PC-3 (cell line): ENCODE measurements around the gene CPLANE1. TPM values are rescaled to one million over a fixed set of nuclear protein-coding genes. Genes with fewer than 3 reads are reported as not detected.
"Not testable (repeated sequence)": the region's sequence is repeated elsewhere in the genome, so short reads cannot be mapped to it uniquely, and the experiment has no call there.

Source experiments
- ATAC-seq: fragments of 200-7000 bp; cut with Tn5 transposase; 2 replicates; pipeline ENCODE4 v1.9.1; 2020; ENCODE audit warnings: mild to moderate bottlenecking, moderate library complexity
- BruUV-seq: library from RNA; stranded (reverse); fragments of 400-500 nt; replicated peaks from 2 replicates; lab custom pipeline; 2021; lab: Mats Ljungman, UMichigan
- CTCF ChIA-PET: fragments of 300-600 bp; sonication (Branson Sonifier 250); formaldehyde crosslinking; loops from one replicate; lab custom pipeline; 2022; ENCODE audit warnings: antibody characterized with exemption; lab: Charles Lee
- POLR2A ChIA-PET: fragments of 300-600 bp; sonication (Branson Sonifier 250); formaldehyde crosslinking; loops from one replicate; lab custom pipeline; 2022; ENCODE audit warnings: antibody characterized with exemption; ENCODE audit not compliant: unreplicated experiment; lab: Charles Lee
- DNase-seq: peaks from one replicate; pipeline ENCODE4 v3.0.0-alpha.2; 2015
- H2AFZ ChIP-seq: fragments of 300-600 bp; sonication (generic); 2 replicates; pipeline ENCODE4 v1.6.0; 2016; ENCODE audit warnings: antibody characterized with exemption, low read length
- H3F3A ChIP-seq: fragments of 300-600 bp; sonication (generic); one replicate; pipeline ENCODE4 v1.6.0; 2017; ENCODE audit warnings: antibody characterized with exemption, low read length, control low read depth, mild to moderate bottlenecking; ENCODE audit not compliant: unreplicated experiment
- H3K27ac ChIP-seq: fragments of 300-600 bp; sonication (generic); 2 replicates; pipeline ENCODE4 v1.5.1; 2016; ENCODE audit warnings: mild to moderate bottlenecking, low read length
- H3K27me3 ChIP-seq: fragments of 300-600 bp; sonication (generic); 2 replicates; pipeline ENCODE4 v1.6.1; 2016; ENCODE audit warnings: low read length, mixed read lengths
- H3K36me3 ChIP-seq: fragments of 300-600 bp; sonication (generic); 2 replicates; pipeline ENCODE4 v1.6.1; 2016; ENCODE audit warnings: low read depth, mixed run types, low read length, mixed read lengths
- H3K4me1 ChIP-seq: fragments of 300-600 bp; sonication (generic); 2 replicates; pipeline ENCODE4 v1.5.1; 2016; ENCODE audit warnings: low read length; ENCODE audit not compliant: insufficient read depth
- H3K4me2 ChIP-seq: fragments of 300-600 bp; sonication (generic); 2 replicates; pipeline ENCODE4 v1.6.0; 2016; ENCODE audit warnings: low read length
- H3K4me3 ChIP-seq: fragments of 300-600 bp; sonication (generic); 2 replicates; pipeline ENCODE4 v1.5.1; 2016; ENCODE audit warnings: mild to moderate bottlenecking, low read length, mixed read lengths
- H3K79me2 ChIP-seq: fragments of 300-600 bp; sonication (generic); 2 replicates; pipeline ENCODE4 v1.6.1; 2017; ENCODE audit warnings: low read length, mixed read lengths
- H3K9ac ChIP-seq: fragments of 300-600 bp; sonication (generic); 2 replicates; pipeline ENCODE4 v1.6.0; 2016; ENCODE audit warnings: mild to moderate bottlenecking, low read length
- H3K9me2 ChIP-seq: fragments of 300-600 bp; sonication (generic); replicated peaks from 2 replicates; pipeline ENCODE4 v1.6.1; 2016; ENCODE audit warnings: mixed run types, low read length, mixed read lengths
- H3K9me3 ChIP-seq: fragments of 300-600 bp; sonication (generic); 2 replicates; pipeline ENCODE4 v1.6.1; 2016; ENCODE audit warnings: low read length, mixed read lengths
- H4K20me1 ChIP-seq: fragments of 300-600 bp; sonication (generic); 2 replicates; pipeline ENCODE4 v1.6.1; 2016; ENCODE audit warnings: low read length, mixed read lengths
- EZH2 ChIP-seq: fragments of 300-600 bp; sonication (generic); IDR thresholded peaks from one replicate; pipeline ENCODE4 v1.6.1; 2017; ENCODE audit warnings: antibody characterized with exemption, mild to moderate bottlenecking, low read length; ENCODE audit not compliant: unreplicated experiment
- EZH2phosphoT487 ChIP-seq: fragments of 300-600 bp; sonication (generic); IDR thresholded peaks from 2 replicates; pipeline ENCODE4 v1.6.1; 2018; ENCODE audit warnings: mild to moderate bottlenecking, antibody characterized with exemption, low read length, borderline replicate concordance
- intact Hi-C: fragments of 100-400 bp; cut with micrococcal nuclease; formaldehyde crosslinking; loops from 2 replicates; pipeline ENCODE4 v1.9.0; 2023
- total RNA-seq: library from RNA; depleted of rRNA; stranded (reverse); fragments of >200 nt; gene quantifications from 2 replicates; pipeline ENCODE4 v1.2.3, GENCODE V29; 2014
- TF ChIP-seq, protein P1 (sequence below): fragments of 300-600 bp; sonication (generic); conservative IDR thresholded peaks from 2 replicates; pipeline ENCODE4 v1.5.1; 2017; ENCODE audit warnings: antibody characterized with exemption, low read depth, mild to moderate bottlenecking, low read length

CPLANE1 gene
- total RNA-seq, 1 experiment from 2014 or later: 10.1 TPM

DNA sequence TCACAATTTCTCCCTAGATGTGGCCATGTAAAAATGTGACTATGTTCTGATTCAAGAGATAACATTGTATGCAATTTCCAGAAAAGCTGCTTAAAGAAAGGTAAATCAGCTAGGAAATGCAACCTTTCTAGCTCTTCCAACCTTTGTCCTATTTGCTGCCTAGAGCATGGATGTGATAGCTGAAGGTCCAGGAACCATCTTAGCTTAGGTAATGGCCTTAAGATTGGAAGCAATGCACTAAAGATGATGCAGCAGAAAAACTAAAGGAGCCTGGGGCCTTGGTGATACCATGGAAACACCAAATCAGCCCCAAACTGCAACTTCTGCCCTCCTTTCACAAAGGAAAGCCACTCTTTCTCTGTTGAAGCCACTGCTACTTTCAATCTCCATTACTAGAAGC is 27.0 kb downstream of the CPLANE1 start:
- Histone ChIP-seq H3K4me3 (no peak overlapping the region), H3K9ac (no peak overlapping the region), H3K4me1 (no peaks in the 10 kb centered on the region), H3K9me3 (no peaks in the 10 kb centered on the region), H4K20me1 (no peaks in the 10 kb centered on the region), H3K9me2 (no peaks in the 10 kb centered on the region), H3K36me3 (peaks cover 18% of the 10 kb centered on the region; the same call in 1 of the 2 replicates), H3K79me2 (no peaks in the 10 kb centered on the region), H3K4me2 (no peak overlapping the region), H3K27ac (no peak overlapping the region), H2AFZ (no peak overlapping the region), H3K27me3 (no peaks in the 10 kb centered on the region), H3F3A (no peaks in the 10 kb centered on the region)
- TF ChIP-seq, protein P1, sequence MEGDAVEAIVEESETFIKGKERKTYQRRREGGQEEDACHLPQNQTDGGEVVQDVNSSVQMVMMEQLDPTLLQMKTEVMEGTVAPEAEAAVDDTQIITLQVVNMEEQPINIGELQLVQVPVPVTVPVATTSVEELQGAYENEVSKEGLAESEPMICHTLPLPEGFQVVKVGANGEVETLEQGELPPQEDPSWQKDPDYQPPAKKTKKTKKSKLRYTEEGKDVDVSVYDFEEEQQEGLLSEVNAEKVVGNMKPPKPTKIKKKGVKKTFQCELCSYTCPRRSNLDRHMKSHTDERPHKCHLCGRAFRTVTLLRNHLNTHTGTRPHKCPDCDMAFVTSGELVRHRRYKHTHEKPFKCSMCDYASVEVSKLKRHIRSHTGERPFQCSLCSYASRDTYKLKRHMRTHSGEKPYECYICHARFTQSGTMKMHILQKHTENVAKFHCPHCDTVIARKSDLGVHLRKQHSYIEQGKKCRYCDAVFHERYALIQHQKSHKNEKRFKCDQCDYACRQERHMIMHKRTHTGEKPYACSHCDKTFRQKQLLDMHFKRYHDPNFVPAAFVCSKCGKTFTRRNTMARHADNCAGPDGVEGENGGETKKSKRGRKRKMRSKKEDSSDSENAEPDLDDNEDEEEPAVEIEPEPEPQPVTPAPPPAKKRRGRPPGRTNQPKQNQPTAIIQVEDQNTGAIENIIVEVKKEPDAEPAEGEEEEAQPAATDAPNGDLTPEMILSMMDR: no peak
- TF ChIP-seq EZH2 (no peak), EZH2phosphoT487 (no peak)
- ChIA-PET POLR2A (no interaction called here), CTCF (no interaction called here)
- no peak for ATAC-seq
- BruUV-seq: no TSS peak
- intact Hi-C loops: no loop called here
- DNase-seq: no peak

DNA sequence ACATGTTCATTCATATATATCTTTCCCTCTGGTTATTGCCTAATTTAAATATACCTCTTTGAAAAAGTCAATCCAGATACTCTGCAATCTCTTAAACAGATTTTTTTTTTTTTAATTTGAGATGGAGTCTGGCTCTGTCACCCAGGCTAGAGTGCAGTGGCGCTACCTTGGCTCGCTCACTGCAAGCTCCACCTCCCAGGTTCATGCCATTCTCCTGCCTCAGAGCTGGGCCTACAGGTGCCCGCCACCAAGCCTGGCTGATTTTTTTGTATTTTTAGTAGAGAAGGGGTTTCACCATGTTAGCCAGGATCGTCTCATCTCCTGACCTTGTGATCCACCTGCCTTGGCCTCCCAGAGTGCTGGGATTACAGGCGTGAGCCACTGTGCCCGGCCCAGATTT is 28.8 kb downstream of the CPLANE1 start:
- H3K4me3 ChIP-seq, H3K4me1 ChIP-seq, BruUV-seq, DNase-seq, H2AFZ ChIP-seq, CTCF ChIA-PET, H3K27ac ChIP-seq, H3K4me2 ChIP-seq, H3K9me2 ChIP-seq, H3F3A ChIP-seq, H4K20me1 ChIP-seq, H3K9me3 ChIP-seq, POLR2A ChIA-PET, H3K79me2 ChIP-seq, ATAC-seq, intact Hi-C loops, H3K9ac ChIP-seq, H3K27me3 ChIP-seq: not testable (repeated sequence)
- 0 out of 2 replicates have a peak, but pooled peaks cover 12% of the 10 kb centered on the region for H3K36me3 ChIP-seq

DNA sequence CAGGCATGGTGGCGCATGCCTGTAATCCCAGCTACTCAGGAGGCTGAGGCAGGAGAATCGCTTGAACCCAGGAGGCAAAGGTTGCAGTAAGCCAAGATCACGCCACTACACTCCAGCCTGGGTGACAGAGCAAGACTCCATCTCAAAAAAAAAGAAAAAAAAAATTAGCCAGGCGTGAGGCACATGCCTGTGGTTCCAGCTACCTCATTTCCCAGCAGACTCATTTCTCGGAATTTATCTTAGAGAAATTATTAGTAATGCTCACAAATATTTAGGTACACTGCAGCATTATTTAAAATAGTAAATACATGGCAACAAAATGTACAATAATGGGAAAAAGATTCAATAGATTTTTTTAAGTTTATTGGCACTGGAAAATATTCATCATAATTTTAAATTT is 29.8 kb downstream of the CPLANE1 start:
- H3K27me3 ChIP-seq, H3K4me2 ChIP-seq, intact Hi-C loops, ATAC-seq, H3K9ac ChIP-seq, H4K20me1 ChIP-seq, H3K27ac ChIP-seq, H3K4me3 ChIP-seq, H3K79me2 ChIP-seq, H2AFZ ChIP-seq, BruUV-seq, H3K9me2 ChIP-seq, H3K9me3 ChIP-seq, DNase-seq, CTCF ChIA-PET, POLR2A ChIA-PET, H3K4me1 ChIP-seq, H3F3A ChIP-seq: not testable (repeated sequence)
- H3K36me3 ChIP-seq: 0 out of 2 replicates have a peak, but pooled peaks cover 12% of the 10 kb centered on the region

DNA sequence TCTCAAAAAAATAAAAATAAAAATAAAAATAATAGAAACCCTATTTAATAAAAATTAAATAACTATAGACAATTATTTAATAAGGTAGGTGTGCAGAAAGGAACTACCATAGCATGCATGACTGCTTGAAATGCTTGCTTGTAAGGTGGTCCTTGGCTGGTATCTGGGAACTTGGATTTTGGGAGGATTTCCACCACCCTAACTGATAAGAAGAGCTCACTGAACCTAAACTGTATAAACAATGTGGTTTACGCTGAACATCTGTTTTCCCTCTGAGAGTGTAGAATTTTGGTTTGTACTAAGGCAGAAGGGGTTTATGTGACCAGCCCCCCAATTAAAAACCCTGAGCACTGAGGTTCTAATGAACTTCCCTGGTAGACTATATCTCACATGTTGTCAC is 31.2 kb downstream of the CPLANE1 start:
- Histone ChIP-seq H3K4me1 (no peaks in the 10 kb centered on the region), H3K4me2 (no peak overlapping the region), H2AFZ (no peak overlapping the region), H3K9me2 (no peaks in the 10 kb centered on the region), H3K27me3 (no peaks in the 10 kb centered on the region), H3K36me3 (peaks cover 4% of the 10 kb centered on the region; the same call in 1 of the 2 replicates), H3K9ac (no peak overlapping the region), H3F3A (no peaks in the 10 kb centered on the region), H3K4me3 (no peak overlapping the region), H3K9me3 (no peaks in the 10 kb centered on the region), H3K27ac (no peak overlapping the region), H4K20me1 (no peaks in the 10 kb centered on the region), H3K79me2 (no peaks in the 10 kb centered on the region)
- intact Hi-C loops: no loop called here
- ATAC-seq (no peak), DNase-seq (no peak)
- TF ChIP-seq EZH2phosphoT487 (no peak), EZH2 (no peak)
- ChIA-PET CTCF (no interaction called here), POLR2A (no interaction called here)
- no TSS peak for BruUV-seq
